GM08714 (cell line): ENCODE measurements around the gene ATP5ME.
"Not testable (repeated sequence)": the region's sequence is repeated elsewhere in the genome, so short reads cannot be mapped to it uniquely, and the experiment has no call there.

Experiments
- H3K4me3 ChIP-seq: fragments of 200-500 bp; sonication (Bioruptor generic); 2 replicates; pipeline ENCODE4 v1.5.1; 2014; ENCODE audit warnings: mild to moderate bottlenecking, low read length, inconsistent platforms
- ZNF274 ChIP-seq: IDR thresholded peaks from 2 replicates; pipeline ENCODE4 v1.6.1; 2012; ENCODE audit warnings: mild to moderate bottlenecking, low read depth, low read length

Gene ATP5ME

GRCh38 chr4:635851-636627 lies 38.0 kb downstream of the ATP5ME start:
- no peak for TF ChIP-seq ZNF274
- no peak overlapping the region for H3K4me3 ChIP-seq

GRCh38 chr4:635066-635835 lies 38.8 kb downstream of the ATP5ME start:
- not testable (repeated sequence) for H3K4me3 ChIP-seq

- no peak for TF ChIP-seq ZNF274
- no peak overlapping the region for H3K4me3 ChIP-seq
Observed at GRCh38 chr4:634599-634985, 39.5 kb downstream of the ATP5ME start.

GRCh38 chr4:633976-634598 lies 40.0 kb downstream of the ATP5ME start:
- H3K4me3 ChIP-seq: no peak overlapping the region
- no peak for TF ChIP-seq ZNF274

GRCh38 chr4:633406-633805 lies 40.7 kb downstream of the ATP5ME start:
- TF ChIP-seq ZNF274: no peak
- H3K4me3 ChIP-seq: no peak overlapping the region

GRCh38 chr4:632926-633325 lies 41.1 kb downstream of the ATP5ME start:
- no peak overlapping the region for H3K4me3 ChIP-seq
- no peak for TF ChIP-seq ZNF274

- H3K4me3 ChIP-seq: no peak overlapping the region
- no peak for TF ChIP-seq ZNF274
Observed at GRCh38 chr4:632196-632790, 41.8 kb downstream of the ATP5ME start.

GRCh38 chr4:630656-631055 lies 43.4 kb downstream of the ATP5ME start:
- no peak overlapping the region for H3K4me3 ChIP-seq
- TF ChIP-seq ZNF274: no peak

GRCh38 chr4:629915-630641 lies 44.0 kb downstream of the ATP5ME start:
- TF ChIP-seq ZNF274: no peak
- no peak overlapping the region for H3K4me3 ChIP-seq

GRCh38 chr4:629636-629914 lies 44.5 kb downstream of the ATP5ME start:
- TF ChIP-seq ZNF274: no peak
- no peak overlapping the region for H3K4me3 ChIP-seq

- no peak overlapping the region for H3K4me3 ChIP-seq
- no peak for TF ChIP-seq ZNF274
Observed at GRCh38 chr4:628821-629635, 45.0 kb downstream of the ATP5ME start.

- TF ChIP-seq ZNF274: no peak
- no peak overlapping the region for H3K4me3 ChIP-seq
Observed at GRCh38 chr4:628311-628741, 45.8 kb downstream of the ATP5ME start.

GRCh38 chr4:627347-628125 lies 46.5 kb downstream of the ATP5ME start:
- no peak for TF ChIP-seq ZNF274
- no peak overlapping the region for H3K4me3 ChIP-seq
